ENCODE data around the gene EPS8.

DNA sequence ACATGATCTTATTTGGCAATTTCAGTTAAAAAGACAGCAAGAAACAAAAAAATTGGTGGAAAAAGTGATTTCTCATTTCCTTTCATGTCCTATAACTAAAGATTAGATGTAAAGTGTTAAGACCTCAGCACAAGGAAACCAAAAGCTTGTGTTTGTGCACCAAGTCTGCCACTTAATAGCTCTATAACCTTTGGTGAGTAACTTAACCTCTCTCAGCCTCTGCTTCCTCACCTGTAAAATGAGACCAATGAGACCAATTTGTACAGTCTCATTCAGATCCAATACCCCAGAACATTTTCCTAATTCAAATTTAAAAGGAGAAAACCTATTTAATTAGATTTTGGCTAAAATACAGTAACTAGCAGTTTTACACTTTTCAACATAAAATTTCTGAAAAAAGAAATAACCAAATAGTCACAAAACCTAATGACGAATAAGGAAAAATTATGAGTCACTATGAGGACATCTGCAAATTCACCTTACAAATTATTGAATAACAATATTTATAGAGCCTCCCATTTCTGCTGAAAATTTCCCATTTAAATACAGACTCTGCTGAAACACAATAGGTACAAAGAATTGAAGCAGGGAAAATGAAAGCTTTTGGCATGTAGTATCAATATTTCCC is 71.1 kb downstream of the EPS8 start:
- TF ChIP-seq CTCF (IDR thresholded peaks at IDR 0.05; ENCODE audit: poor library complexity) (no peak), EZH2 (IDR thresholded peaks at IDR 0.05; ENCODE audit: borderline replicate concordance) (no peak), EZH2phosphoT487 (IDR thresholded peaks at IDR 0.05; ENCODE audit: low read depth, severe bottlenecking, unreplicated experiment) (no peak)
